Neural progenitor cell (in vitro differentiated cells): ENCODE measurements around the gene LZTS3.

Experiments
- CTCF ChIP-seq: fragments of 200-600 bp; sonication (generic); IDR thresholded peaks from 2 replicates; pipeline ENCODE4 v1.5.1; 2017; ENCODE audit warnings: antibody characterized with exemption, mild to moderate bottlenecking
- EZH2 ChIP-seq: fragments of 200-600 bp; sonication (generic); IDR thresholded peaks from 2 replicates; pipeline ENCODE4 v1.6.1; 2017; ENCODE audit warnings: antibody characterized with exemption, mild to moderate bottlenecking, moderate library complexity
- EZH2phosphoT487 ChIP-seq: fragments of 200-600 bp; sonication (generic); IDR thresholded peaks from 2 replicates; pipeline ENCODE4 v1.6.1; 2017; ENCODE audit warnings: antibody characterized with exemption

GRCh38 chr20:3168079-3168828 is 5.1 kb downstream of the LZTS3 start:
- TF ChIP-seq EZH2 = no peak
- TF ChIP-seq CTCF = peak; percentile 33
- no peak for TF ChIP-seq EZH2phosphoT487
